HepG2 (cell line): ENCODE data around the gene UCN.

Experiments used
- RXRB ChIP-seq: IDR thresholded peaks from 2 replicates; pipeline ENCODE4 v1.6.1; 2016; ENCODE audit warnings: borderline replicate concordance, missing genetic modification reagents, missing compliant biosample characterization
- SETDB1 ChIP-seq: sonication (generic); formaldehyde crosslinking; IDR thresholded peaks from 2 replicates; pipeline ENCODE4 v1.5.1; 2020; ENCODE audit warnings: missing genetic modification reagents, mild to moderate bottlenecking, borderline replicate concordance

- TF ChIP-seq RXRB (CRISPR knock-in tag): no peak
- TF ChIP-seq SETDB1 (CRISPR knock-in tag): no peak
Measured at GRCh38 chr2:27351802-27352598, 43.8 kb upstream of the UCN start.
